Cardiac muscle cell (in vitro differentiated cells and primary cell): Measurements from ENCODE around the gene XRCC4. TPM values are rescaled to one million over a fixed set of nuclear protein-coding genes. Genes with fewer than 3 reads are reported as not detected.

ENCODE experiments used
- DNase-seq, 2 donors: peaks; one replicate each; pipeline versions ENCODE4 v3.0.0 to v3.0.0-alpha.2; 2010 to 2017; ENCODE audit warnings: low read depth in 1 of 2, low spot score in 1 of 2
- H3K27ac ChIP-seq: fragments of 200-600 bp; sonication (generic); 2 replicates; pipeline ENCODE4 v1.5.1; 2016
- H3K27me3 ChIP-seq: fragments of 200-600 bp; sonication (generic); 2 replicates; pipeline ENCODE4 v1.6.0; 2016; ENCODE audit warnings: control low read depth
- H3K36me3 ChIP-seq: fragments of 200-600 bp; sonication (generic); 2 replicates; pipeline ENCODE4 v1.5.1; 2016; ENCODE audit warnings: control low read depth
- H3K4me1 ChIP-seq: fragments of 200-600 bp; sonication (generic); 2 replicates; pipeline ENCODE4 v1.8.1; 2017; ENCODE audit warnings: low read depth, mild to moderate bottlenecking, mixed run types
- H3K4me3 ChIP-seq: fragments of 200-600 bp; sonication (generic); 2 replicates; pipeline ENCODE4 v1.5.1; 2016; ENCODE audit warnings: mild to moderate bottlenecking
- H3K9me3 ChIP-seq: fragments of 200-600 bp; sonication (generic); 2 replicates; pipeline ENCODE4 v1.5.1; 2017; ENCODE audit warnings: low read depth, mild to moderate bottlenecking, control low read depth
- CTCF ChIP-seq: IDR thresholded peaks from 2 replicates; pipeline ENCODE4 v1.5.1; 2012; ENCODE audit warnings: low read depth, mild to moderate bottlenecking, low read length
- polyA plus RNA-seq: library from polyadenylated mRNA; unstranded; fragments of >200 nt; fragmentation: Nextera tagmentation; extraction: Ambion mirVana; gene quantifications from 2 replicates; pipeline ENCODE4 v1.2.1, GENCODE V29; 2016
- total RNA-seq: library from RNA; depleted of rRNA; stranded (reverse); fragments of >200 nt; gene quantifications from 2 replicates; pipeline ENCODE4 v1.2.3, GENCODE V29; 2016

XRCC4 gene
- total and polyA plus RNA-seq, 2 experiments from 2014 or later = 9.7 to 19.2 TPM

GRCh38 chr5:83035373-83036100 lies 41.8 kb upstream of the XRCC4 start:
- peaks cover 51% of the 10 kb centered on the region for H3K4me1 ChIP-seq
- H3K36me3 ChIP-seq = no peaks in the 10 kb centered on the region
- H3K27me3 ChIP-seq = no peaks in the 10 kb centered on the region
- H3K27ac ChIP-seq = peak overlapping the region; percentile 5
- peak in 1 of 2 donors; percentile 65 for DNase-seq
- H3K4me3 ChIP-seq = no peak overlapping the region
- H3K9me3 ChIP-seq = no peaks in the 10 kb centered on the region
- TF ChIP-seq CTCF = no peak

DNA sequence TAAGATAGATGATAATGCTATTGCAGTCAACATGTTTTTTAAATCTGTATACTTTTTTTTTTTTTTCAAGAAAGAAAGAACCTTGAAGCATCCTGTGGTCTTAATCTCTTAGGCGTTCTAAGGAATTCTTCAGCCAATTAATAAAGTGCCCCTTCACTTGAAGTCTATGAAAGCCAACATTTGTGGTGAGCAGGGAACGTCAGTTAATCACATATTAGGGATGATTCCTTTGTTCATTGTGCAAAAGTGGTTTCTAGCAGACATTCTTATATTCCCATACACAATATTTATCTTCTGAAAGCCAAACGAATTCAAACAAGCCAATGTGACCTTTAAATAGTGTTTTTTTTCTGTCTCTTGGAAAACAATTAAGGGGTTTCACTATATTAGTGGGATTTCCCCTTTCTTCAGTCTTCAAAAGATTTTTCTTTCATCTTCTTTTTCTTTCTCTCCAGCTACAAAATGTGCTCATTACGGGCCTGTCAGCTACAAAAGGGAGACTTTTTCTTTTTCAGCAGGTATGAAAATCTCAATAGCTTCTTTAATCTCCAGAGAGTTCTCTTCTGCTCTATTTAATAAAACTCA lies 40.3 kb upstream of the XRCC4 start:
- H3K27ac ChIP-seq = no peak overlapping the region

DNA sequence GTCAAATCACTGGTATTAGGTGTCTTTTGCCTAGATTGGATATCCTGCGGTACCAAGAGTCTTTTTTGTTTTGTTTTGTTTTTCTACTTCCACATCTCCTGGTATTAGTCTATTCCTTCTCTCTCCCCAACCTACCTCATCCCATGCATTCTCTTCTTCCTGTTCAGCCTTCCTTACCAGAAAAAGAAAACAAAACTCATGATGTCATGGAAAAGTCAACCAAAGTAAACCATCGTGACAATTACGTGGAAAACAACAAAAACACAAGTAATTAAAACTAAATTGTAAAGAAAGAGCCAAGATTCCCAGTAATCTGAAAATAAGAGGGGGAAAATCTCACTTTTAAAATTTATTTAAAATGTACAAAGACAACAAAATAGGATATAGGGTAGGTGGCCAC lies 38.4 kb upstream of the XRCC4 start:
- Histone ChIP-seq H3K27me3 (no peaks in the 10 kb centered on the region), H3K36me3 (no peaks in the 10 kb centered on the region), H3K9me3 (no peaks in the 10 kb centered on the region), H3K4me1 (peaks cover 32% of the 10 kb centered on the region), H3K4me3 (no peak overlapping the region), H3K27ac (no peak overlapping the region)
- DNase-seq = no peak
- no peak for TF ChIP-seq CTCF

More for the DNA sequence above, 40.3 kb upstream of the XRCC4 start:
- H3K4me1 ChIP-seq = peaks cover 51% of the 10 kb centered on the region
- DNase-seq = peak in 1 of 2 donors; percentile 27
- no peak overlapping the region for H3K4me3 ChIP-seq
- no peaks in the 10 kb centered on the region for H3K27me3 ChIP-seq
- H3K9me3 ChIP-seq = no peaks in the 10 kb centered on the region
- H3K36me3 ChIP-seq = no peaks in the 10 kb centered on the region
- no peak for TF ChIP-seq CTCF

DNA sequence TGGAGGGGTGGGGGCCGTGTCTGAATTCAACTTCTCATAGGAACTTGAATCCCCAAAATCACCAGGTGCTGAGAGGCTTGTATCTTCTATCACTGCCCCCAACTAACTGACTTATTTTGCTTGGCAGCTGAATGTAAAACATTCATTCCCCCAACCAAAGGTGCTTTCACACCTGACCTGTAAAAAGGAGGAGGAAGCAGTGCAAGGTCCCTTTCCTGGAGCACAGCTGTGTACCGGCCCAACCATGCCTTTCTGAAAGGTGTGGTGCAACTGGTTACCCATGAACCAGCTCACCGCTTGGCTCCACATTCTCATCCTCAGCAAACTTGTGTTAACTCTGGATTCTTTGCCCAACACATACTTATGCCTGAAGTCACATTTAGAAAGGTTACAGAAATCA lies 34.8 kb upstream of the XRCC4 start:
- H3K27me3 ChIP-seq = no peaks in the 10 kb centered on the region
- no peaks in the 10 kb centered on the region for H3K9me3 ChIP-seq
- TF ChIP-seq CTCF = no peak
- DNase-seq = no peak
- no peaks in the 10 kb centered on the region for H3K36me3 ChIP-seq
- no peak overlapping the region for H3K4me3 ChIP-seq
- H3K27ac ChIP-seq = no peak overlapping the region
- H3K4me1 ChIP-seq = peaks cover 12% of the 10 kb centered on the region

GRCh38 chr5:83044926-83045325 lies 32.4 kb upstream of the XRCC4 start:
- no peak overlapping the region for H3K4me3 ChIP-seq
- peak in 1 of 2 donors; percentile 22 for DNase-seq
- no peaks in the 10 kb centered on the region for H3K9me3 ChIP-seq
- H3K27me3 ChIP-seq = no peaks in the 10 kb centered on the region
- no peak overlapping the region for H3K27ac ChIP-seq
- H3K4me1 ChIP-seq = peaks cover 12% of the 10 kb centered on the region
- no peaks in the 10 kb centered on the region for H3K36me3 ChIP-seq
- no peak for TF ChIP-seq CTCF
